GM19438 (cell line): ENCODE results near the gene H2BK1.

Source experiments
- ATAC-seq: cut with Tn5 transposase; IDR thresholded peaks from one replicate; pipeline ENCODE4 v1.9.1; 2021; ENCODE audit warnings: low read depth; ENCODE audit not compliant: unreplicated experiment

H2BK1 gene

GRCh38 chr7:151205730-151206129 lies 4.6 kb downstream of the H2BK1 start:
- no peak for ATAC-seq

- ATAC-seq = no peak
These were observed 5.8 kb downstream of the H2BK1 start for GRCh38 chr7:151204383-151205032.

GRCh38 chr7:151202836-151203235 lies 7.5 kb downstream of the H2BK1 start:
- ATAC-seq = no peak

GRCh38 chr7:151201751-151202150 lies 8.5 kb downstream of the H2BK1 start:
- no peak for ATAC-seq

- ATAC-seq = no peak
These were observed 8.9 kb downstream of the H2BK1 start for GRCh38 chr7:151201344-151201743.

- no peak for ATAC-seq
These were observed 11.1 kb downstream of the H2BK1 start for GRCh38 chr7:151198945-151199848.

- no peak for ATAC-seq
These were observed 12.4 kb downstream of the H2BK1 start for GRCh38 chr7:151197932-151198331.

- no peak for ATAC-seq
These were observed 14.5 kb downstream of the H2BK1 start for GRCh38 chr7:151195616-151196450.

- ATAC-seq = no peak
These were observed 16.1 kb downstream of the H2BK1 start for GRCh38 chr7:151194188-151194587.

GRCh38 chr7:151193203-151193978 lies 16.9 kb downstream of the H2BK1 start:
- no peak for ATAC-seq

- no peak for ATAC-seq
These were observed 18.2 kb downstream of the H2BK1 start for GRCh38 chr7:151192002-151192539.

- no peak for ATAC-seq
These were observed 18.7 kb downstream of the H2BK1 start for GRCh38 chr7:151191544-151191943.

- no peak for ATAC-seq
These were observed 21.2 kb downstream of the H2BK1 start for GRCh38 chr7:151189038-151189437.

GRCh38 chr7:151188252-151188542 lies 22.1 kb downstream of the H2BK1 start:
- ATAC-seq = no peak

GRCh38 chr7:151187409-151188251 lies 22.7 kb downstream of the H2BK1 start:
- no peak for ATAC-seq

- ATAC-seq = no peak
These were observed 23.5 kb downstream of the H2BK1 start, which contains the start of gene ASB10 for GRCh38 chr7:151186640-151187408. ASB10 (minus strand) TSS chr7:151187250; CDS start chr7:151187130, 120 bp downstream.

- ATAC-seq = no peak
These were observed 24.3 kb downstream of the H2BK1 start for GRCh38 chr7:151185762-151186639.
